ENCODE results near the gene INHBE. TPM values are rescaled to one million over a fixed set of nuclear protein-coding genes. Genes with fewer than 3 reads are reported as not detected.
"Not testable (repeated sequence)": the region's sequence is repeated elsewhere in the genome, so short reads cannot be mapped to it uniquely, and the experiment has no call there.

INHBE gene
- total and polyA plus RNA-seq, 7 donors = 0.18 to 6.8 (median 0.57) TPM

GRCh38 chr12:57500213-57500612 is 45.1 kb downstream of the INHBE start:
- WGBS, 3 donors = 92 to 97% (median 94%) methylated on average over 11 of the region's 11 CpGs
- no peaks in the 10 kb centered on the region for H3K27me3 ChIP-seq (ENCODE audit: insufficient read depth in 3 of 3, low read length in 2 of 3)
- H3K4me1 ChIP-seq = no peaks in the 10 kb centered on the region
- H3K4me3 ChIP-seq = no peak overlapping the region
- peaks cover 17 to 90% of the 10 kb centered on the region in 2 donors for H3K36me3 ChIP-seq (ENCODE audit: insufficient read depth in 1 of 2, low read depth in 1 of 2)
- DNase-seq (no peak), ATAC-seq (no peak)
- TF ChIP-seq CTCF (IDR thresholded peaks at IDR 0.05) = no peak
- no peak overlapping the region for H3K27ac ChIP-seq
- intact Hi-C loops (cut with DNase I) = no loop called here
- no peaks in the 10 kb centered on the region for H3K9me3 ChIP-seq

GRCh38 chr12:57502311-57502969 is 47.3 kb downstream of the INHBE start:
- H3K9me3 ChIP-seq; H3K27me3 ChIP-seq (ENCODE audit: insufficient read depth in 3 of 3, low read length in 2 of 3); DNase-seq; H3K27ac ChIP-seq; intact Hi-C loops (cut with DNase I); H3K4me1 ChIP-seq; H3K4me3 ChIP-seq; ATAC-seq: not testable (repeated sequence)
- peaks cover 27 to 90% of the 10 kb centered on the region in 2 donors for H3K36me3 ChIP-seq (ENCODE audit: insufficient read depth in 1 of 2, low read depth in 1 of 2)
- 97 to 98% (median 97%) methylated on average over 19 to 22 of the region's 22 CpGs for WGBS, 3 donors

GRCh38 chr12:57506541-57506940 is 51.4 kb downstream of the INHBE start:
- not testable (repeated sequence) for ATAC-seq
- peaks cover 20 to 81% of the 10 kb centered on the region in 2 donors for H3K36me3 ChIP-seq (ENCODE audit: insufficient read depth in 1 of 2, low read depth in 1 of 2)

More at GRCh38 chr12:57506541-57506940, 51.4 kb downstream of the INHBE start:
- 92 to 98% (median 94%) methylated on average over 4 of the region's 4 CpGs for WGBS, 3 donors
- H3K27ac ChIP-seq; H3K9me3 ChIP-seq; DNase-seq; H3K27me3 ChIP-seq (ENCODE audit: insufficient read depth in 3 of 3, low read length in 2 of 3); H3K4me1 ChIP-seq; intact Hi-C loops (cut with DNase I); H3K4me3 ChIP-seq: not testable (repeated sequence)

Other genes with a start within 250 kb of the INHBE start
- gene NXPH4, start 238.5 kb upstream of the INHBE start, total RNA-seq = under 1 TPM in 3 of 4 donors, not detected in 1; 0.24 to 0.58 (median 0.42) TPM
- gene NXPH4, start 238.5 kb upstream of the INHBE start, polyA plus RNA-seq = under 1 TPM in 2 of 3 donors, not detected in 1; 0.01 to 0.20 TPM
- 10 to 100 TPM; 39.2 to 59.2 (median 47.3) TPM for gene SHMT2, start 225.6 kb upstream of the INHBE start, total RNA-seq
- gene SHMT2, start 225.6 kb upstream of the INHBE start, polyA plus RNA-seq = 10 to 100 TPM; 36.6 to 66.8 (median 62.7) TPM
- gene STAC3, start 204.1 kb upstream of the INHBE start, total RNA-seq = 1,000 to 10,000 TPM in 2 of 4 donors, 100 to 1,000 TPM in 2; 576 to 1,676 (median 997) TPM
- gene STAC3, start 204.1 kb upstream of the INHBE start, polyA plus RNA-seq = 1,000 to 10,000 TPM in 1 of 3 donors, 100 to 1,000 TPM in 1, 10 to 100 TPM in 1; 98.2 to 1,376 (median 738) TPM
- 10 to 100 TPM; 41.4 to 64.9 (median 45.0) TPM for gene R3HDM2, start 24.3 kb upstream of the INHBE start, total RNA-seq
- 10 to 100 TPM; 12.1 to 22.6 (median 20.9) TPM for gene R3HDM2, start 24.3 kb upstream of the INHBE start, polyA plus RNA-seq
- gene INHBC, start 20.5 kb upstream of the INHBE start, total RNA-seq = under 1 TPM in 2 of 4 donors, not detected in 2; 0.18 to 0.21 TPM
- under 1 TPM in 1 of 3 donors, not detected in 2; 0.05 TPM for gene INHBC, start 20.5 kb upstream of the INHBE start, polyA plus RNA-seq
- gene GLI1, start 4.5 kb downstream of the INHBE start, total RNA-seq = under 1 TPM in 3 of 4 donors, not detected in 1; 0.07 to 0.86 (median 0.61) TPM
- gene GLI1, start 4.5 kb downstream of the INHBE start, polyA plus RNA-seq = under 1 TPM; 0.21 to 0.34 (median 0.23) TPM
- gene ARHGAP9, start 24.6 kb downstream of the INHBE start, total RNA-seq = 1 to 10 TPM; 1.3 to 5.4 (median 4.1) TPM
- 1 to 10 TPM in 2 of 3 donors, under 1 TPM in 1; 0.91 to 2.0 (median 1.4) TPM for gene ARHGAP9, start 24.6 kb downstream of the INHBE start, polyA plus RNA-seq
- 10 to 100 TPM; 68.6 to 88.0 (median 83.7) TPM for gene MARS1, start 32.8 kb downstream of the INHBE start, total RNA-seq
- 10 to 100 TPM; 41.2 to 97.4 (median 77.7) TPM for gene MARS1, start 32.8 kb downstream of the INHBE start, polyA plus RNA-seq
- gene DDIT3, start 65.2 kb downstream of the INHBE start, total RNA-seq = 10 to 100 TPM; 11.1 to 59.5 (median 19.6) TPM
- 100 to 1,000 TPM in 1 of 3 donors, 10 to 100 TPM in 2; 62.5 to 224 (median 68.9) TPM for gene DDIT3, start 65.2 kb downstream of the INHBE start, polyA plus RNA-seq
- gene MBD6, start 67.5 kb downstream of the INHBE start, total RNA-seq = 10 to 100 TPM; 29.5 to 52.9 (median 39.5) TPM
- gene MBD6, start 67.5 kb downstream of the INHBE start, polyA plus RNA-seq = 10 to 100 TPM; 11.6 to 18.4 (median 17.5) TPM
- 100 to 1,000 TPM in 2 of 4 donors, 10 to 100 TPM in 2; 91.0 to 128 (median 103) TPM for gene DCTN2, start 91.9 kb downstream of the INHBE start, total RNA-seq
- gene DCTN2, start 91.9 kb downstream of the INHBE start, polyA plus RNA-seq = 100 to 1,000 TPM; 107 to 165 (median 123) TPM
- under 1 TPM in 3 of 4 donors, not detected in 1; 0.04 to 0.21 (median 0.14) TPM for gene KIF5A, start 94.7 kb downstream of the INHBE start, total RNA-seq
- gene KIF5A, start 94.7 kb downstream of the INHBE start, polyA plus RNA-seq = under 1 TPM; 0.01 to 0.18 (median 0.04) TPM
- gene PIP4K2C, start 135.9 kb downstream of the INHBE start, total RNA-seq = 10 to 100 TPM in 2 of 4 donors, 1 to 10 TPM in 2; 8.1 to 13.3 (median 9.9) TPM
- gene PIP4K2C, start 135.9 kb downstream of the INHBE start, polyA plus RNA-seq = 10 to 100 TPM in 2 of 3 donors, 1 to 10 TPM in 1; 7.7 to 16.4 (median 16.0) TPM
- gene DTX3, start 149.5 kb downstream of the INHBE start, total RNA-seq = 1 to 10 TPM; 3.5 to 9.1 (median 4.2) TPM
- gene DTX3, start 149.5 kb downstream of the INHBE start, polyA plus RNA-seq = 1 to 10 TPM; 4.4 to 5.2 (median 4.5) TPM
- 1 to 10 TPM; 2.9 to 9.2 (median 3.5) TPM for gene ARHGEF25, start 156.1 kb downstream of the INHBE start, total RNA-seq
- 1 to 10 TPM; 3.2 to 4.5 (median 4.2) TPM for gene ARHGEF25, start 156.1 kb downstream of the INHBE start, polyA plus RNA-seq
- 10 to 100 TPM in 3 of 4 donors, 1 to 10 TPM in 1; 9.1 to 26.6 (median 12.1) TPM for gene B4GALNT1, start 177.9 kb downstream of the INHBE start, total RNA-seq
- 10 to 100 TPM in 1 of 3 donors, 1 to 10 TPM in 2; 8.2 to 46.7 (median 8.8) TPM for gene B4GALNT1, start 177.9 kb downstream of the INHBE start, polyA plus RNA-seq
- gene OS9, start 238.8 kb downstream of the INHBE start, total RNA-seq = 10 to 100 TPM; 56.6 to 64.4 (median 61.5) TPM
- gene OS9, start 238.8 kb downstream of the INHBE start, polyA plus RNA-seq = 10 to 100 TPM; 53.0 to 76.4 (median 74.6) TPM